8988T (cell line): Measurements from ENCODE around the gene ATP6V1G1.
"Not testable (repeated sequence)": the region's sequence is repeated elsewhere in the genome, so short reads cannot be mapped to it uniquely, and the experiment has no call there.

Experiments used
- DNase-seq: peaks from one replicate; pipeline ENCODE4 v3.0.0; 2011

The ATP6V1G1 gene

GRCh38 chr9:114580609-114581193, 6.9 kb upstream of the ATP6V1G1 start:
- DNase-seq: no peak

DNA sequence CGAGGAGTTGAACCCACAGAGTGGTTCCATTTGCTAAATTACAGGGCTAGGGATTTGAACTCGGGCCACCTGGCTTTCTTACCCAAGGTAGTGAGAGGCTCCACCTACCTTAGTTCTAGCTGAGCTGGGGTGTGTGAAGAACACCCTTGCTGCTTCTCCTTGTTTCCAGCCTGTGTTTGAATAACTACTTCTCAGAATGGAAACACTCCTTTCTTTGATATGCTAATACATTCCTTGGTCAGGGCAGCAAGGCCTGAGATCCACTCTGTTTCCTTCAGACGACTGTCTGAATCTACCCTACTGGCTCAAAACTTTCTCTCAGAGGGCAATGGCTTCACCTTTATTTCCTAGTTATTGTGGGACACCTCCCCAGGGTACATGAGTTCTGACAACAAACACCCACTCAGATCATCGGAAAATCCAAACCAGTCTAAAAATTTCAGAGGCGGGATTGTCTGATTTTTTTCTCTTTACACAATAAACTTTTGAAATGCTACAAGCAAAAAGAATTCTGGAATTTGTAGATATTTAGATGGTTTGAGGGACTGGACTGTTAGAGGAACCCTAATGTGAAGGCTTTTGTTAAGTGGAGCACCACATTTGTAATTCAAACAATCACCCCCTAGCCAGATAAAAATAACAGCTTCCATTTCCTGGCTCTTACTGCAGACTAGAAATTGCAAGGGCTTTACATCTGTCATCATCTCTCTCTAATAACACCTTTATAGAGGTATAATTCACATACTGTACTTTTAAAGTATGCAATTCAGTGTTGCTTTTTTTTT, 4.0 kb upstream of the ATP6V1G1 start:
- DNase-seq: no peak

DNA sequence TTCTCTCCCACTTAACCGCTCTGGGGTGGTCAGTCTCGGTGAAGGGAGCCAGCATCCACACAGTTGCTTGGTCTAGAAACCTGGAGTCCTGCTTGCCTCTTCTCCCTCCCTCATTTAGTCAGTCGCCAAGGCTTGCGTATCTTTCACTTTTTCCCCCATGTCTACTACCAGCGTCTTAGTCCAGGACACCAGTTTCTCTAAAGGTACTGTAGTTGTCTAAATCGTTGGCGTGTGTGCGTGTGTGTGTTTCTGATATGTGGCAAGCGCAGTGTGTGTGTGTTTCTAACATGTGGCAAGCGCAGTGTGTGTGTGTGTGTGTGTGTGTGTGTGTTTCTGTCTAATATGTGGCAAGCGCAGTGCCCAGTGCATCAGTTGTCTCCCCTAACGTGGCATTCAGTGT, 641 bp downstream of the ATP6V1G1 start:
- DNase-seq: no peak

- DNase-seq: no peak
Measured at GRCh38 chr9:114588651-114589526, 1.3 kb downstream of the ATP6V1G1 start.

DNA sequence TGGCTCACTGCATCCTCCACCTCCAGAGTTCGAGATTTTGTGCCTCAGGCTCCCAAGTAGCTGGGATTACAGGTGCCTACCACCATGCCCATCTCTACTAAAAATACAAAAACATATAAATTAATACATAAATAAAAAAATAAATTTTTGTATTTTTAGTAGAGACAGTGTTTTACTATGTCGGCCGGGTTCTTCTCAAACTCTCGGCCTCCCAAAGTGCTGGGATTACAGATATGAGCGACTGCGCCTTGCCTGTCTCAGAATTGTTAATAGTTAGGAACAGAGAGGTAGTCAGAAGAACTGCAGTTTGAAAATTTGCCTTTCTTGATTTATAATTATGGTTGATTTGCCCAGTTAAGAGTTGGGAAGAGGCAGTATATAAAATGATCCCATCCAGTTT, 2.8 kb downstream of the ATP6V1G1 start:
- no peak for DNase-seq

DNA sequence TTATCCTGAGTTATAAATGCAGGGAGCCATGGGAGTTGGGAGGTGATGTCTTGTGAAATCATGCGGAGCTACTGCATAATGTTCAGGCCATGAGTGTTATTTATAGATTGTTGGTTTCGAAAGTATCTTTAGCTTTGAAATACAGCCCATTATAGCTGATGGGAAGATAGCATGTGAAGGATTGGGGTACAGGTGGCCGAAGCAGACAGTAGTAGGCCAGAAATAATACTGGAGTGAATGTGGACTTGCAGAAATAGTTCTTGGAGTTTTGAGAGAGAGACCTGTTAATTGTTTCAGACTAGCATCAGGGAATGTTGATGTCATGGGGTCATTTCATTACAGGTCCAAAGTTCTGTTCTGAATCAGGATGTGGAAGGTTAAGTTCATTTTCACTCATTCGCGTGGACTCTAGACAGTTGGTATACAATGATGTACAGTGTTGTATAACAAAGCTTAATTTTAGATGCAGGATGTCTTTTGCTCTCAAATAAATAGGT, 3.8 kb downstream of the ATP6V1G1 start:
- DNase-seq: no peak

DNA sequence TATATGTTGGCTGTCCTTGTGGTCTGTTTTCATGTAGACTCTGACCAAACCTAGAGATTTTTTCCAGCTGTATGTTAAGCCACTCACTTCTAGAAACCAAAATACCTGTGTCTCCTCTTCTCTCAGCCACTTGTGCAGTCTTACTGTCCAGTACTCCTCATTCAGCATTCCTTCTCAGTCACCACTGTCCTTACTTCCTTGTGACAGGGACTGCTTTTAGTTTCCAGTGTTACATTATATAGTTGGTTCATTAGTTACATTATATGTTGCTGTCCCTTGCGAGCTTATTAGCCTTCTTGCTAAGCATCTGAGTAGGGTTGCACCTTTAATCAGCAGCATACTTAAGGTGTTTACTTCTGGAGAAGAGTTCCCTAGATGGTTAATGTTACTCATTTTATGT, 4.3 kb downstream of the ATP6V1G1 start:
- no peak for DNase-seq

- DNase-seq: no peak
Measured at GRCh38 chr9:114592356-114592755, 4.8 kb downstream of the ATP6V1G1 start.

GRCh38 chr9:114594136-114594535, 6.6 kb downstream of the ATP6V1G1 start:
- no peak for DNase-seq

- DNase-seq: not testable (repeated sequence)
Measured at GRCh38 chr9:114600502-114601248, 13.1 kb downstream of the ATP6V1G1 start.

DNA sequence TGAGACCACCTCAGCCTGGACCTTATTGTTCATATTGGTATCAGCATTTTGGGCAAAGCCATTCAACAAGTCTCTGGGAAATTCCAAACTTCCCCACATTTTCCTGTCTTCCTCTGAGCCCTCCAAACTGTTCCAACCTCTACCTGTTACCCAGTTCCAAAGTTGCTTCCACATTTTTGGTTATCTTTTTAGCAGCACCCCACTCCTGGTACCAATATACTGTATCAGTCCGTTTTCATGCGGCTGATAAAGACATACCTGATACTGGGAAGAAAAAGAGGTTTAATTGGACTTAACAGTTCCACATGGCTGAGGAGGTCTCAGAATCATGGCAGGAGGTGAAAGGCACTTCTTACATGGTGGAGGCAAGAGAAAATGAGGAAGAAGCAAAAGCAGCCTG, 14.2 kb downstream of the ATP6V1G1 start:
- DNase-seq: not testable (repeated sequence)

GRCh38 chr9:114602620-114603019, 15.1 kb downstream of the ATP6V1G1 start:
- no peak for DNase-seq

DNA sequence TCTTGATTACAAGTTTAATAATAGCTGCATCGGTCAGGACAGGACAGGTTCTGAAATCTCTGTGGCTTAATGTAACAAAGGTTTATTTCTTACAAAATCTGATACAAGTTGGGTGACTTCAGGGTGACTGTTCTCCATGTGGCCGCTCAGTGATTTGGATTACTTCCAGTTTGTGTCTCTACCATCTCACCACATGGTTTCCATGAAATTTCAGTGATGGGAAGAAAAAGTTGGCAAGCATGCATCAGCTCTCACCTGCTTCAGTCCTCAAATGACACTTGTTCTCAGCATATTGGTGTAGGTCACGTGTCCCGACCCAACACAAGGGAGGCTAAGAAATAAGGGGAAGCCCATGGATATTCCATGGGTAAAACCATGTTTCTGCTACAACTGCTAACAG, 15.7 kb downstream of the ATP6V1G1 start:
- no peak for DNase-seq

GRCh38 chr9:114604989-114605388, 17.4 kb downstream of the ATP6V1G1 start:
- DNase-seq: no peak

DNA sequence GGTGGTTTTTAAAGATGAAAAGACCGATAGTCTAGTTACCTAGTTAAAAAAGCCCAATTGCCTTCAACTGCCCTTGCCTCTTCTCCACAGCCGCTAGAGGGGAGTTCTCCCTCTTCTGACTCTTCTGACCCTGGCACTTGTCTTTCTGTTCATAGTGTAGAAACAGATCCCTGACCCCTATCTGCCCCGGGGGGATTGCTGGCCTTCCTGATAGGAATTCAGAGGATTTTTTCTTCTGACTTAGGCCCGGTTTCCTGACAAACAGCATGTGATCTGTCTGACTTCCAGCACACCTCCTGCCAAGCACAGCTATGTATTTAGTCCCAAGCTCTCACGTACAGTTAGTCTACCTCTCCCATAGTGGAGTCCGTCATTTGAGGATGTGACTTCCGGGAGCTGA, 18.5 kb downstream of the ATP6V1G1 start:
- no peak for DNase-seq

GRCh38 chr9:114606597-114607207, 19.1 kb downstream of the ATP6V1G1 start:
- DNase-seq: no peak

- no peak for DNase-seq
Measured at GRCh38 chr9:114607671-114608524, 20.3 kb downstream of the ATP6V1G1 start.

GRCh38 chr9:114608525-114608796, 20.9 kb downstream of the ATP6V1G1 start:
- DNase-seq: no peak

DNA sequence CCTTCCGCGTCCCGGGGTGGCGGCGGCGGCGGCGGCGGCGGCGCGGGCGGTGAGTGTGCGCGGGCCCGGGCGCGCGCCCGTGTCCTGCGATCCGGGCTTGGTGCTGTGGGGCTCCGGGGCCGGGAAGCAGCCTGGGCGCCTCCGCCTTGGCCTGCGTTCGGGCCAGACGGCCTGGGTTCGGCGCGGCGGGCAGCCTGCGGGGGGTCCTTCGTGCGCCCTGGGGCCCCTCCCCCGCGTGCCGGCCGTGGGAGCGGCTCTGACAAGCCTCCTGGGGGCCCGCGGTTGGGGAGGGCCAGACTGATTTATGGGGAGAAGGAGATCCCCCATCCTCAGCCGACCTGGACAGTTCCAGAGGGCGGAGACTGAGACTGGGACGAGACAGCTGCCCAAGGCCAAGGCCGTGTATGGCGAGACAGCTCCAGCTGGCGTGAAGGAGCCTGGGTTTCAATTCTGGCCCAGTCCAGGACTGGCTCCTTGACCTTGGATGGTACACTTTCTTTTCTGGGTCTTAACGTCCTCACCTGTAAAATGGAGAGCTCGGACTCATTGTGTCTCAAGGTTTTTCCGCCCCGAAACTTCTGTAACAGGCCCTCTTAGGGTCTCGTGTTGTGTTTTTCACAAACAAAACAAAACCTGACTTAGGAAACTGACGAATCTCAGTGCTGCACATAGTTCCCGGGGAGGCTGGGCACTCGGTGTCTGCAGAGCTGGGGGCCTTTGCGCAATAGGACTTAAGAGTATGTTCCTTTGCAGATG, 24.1 kb downstream of the ATP6V1G1 start:
- peak; percentile 41 for DNase-seq

- no peak for DNase-seq
Measured at GRCh38 chr9:114612272-114612923, 24.8 kb downstream of the ATP6V1G1 start.
